Keratinocyte (primary cell): Measurements from ENCODE around the gene PKN2. TPM values are rescaled to one million over a fixed set of nuclear protein-coding genes. Genes with fewer than 3 reads are reported as not detected.

Source experiments
- DNase-seq: peaks from one replicate; pipeline ENCODE4 v3.0.0-alpha.2; 2011; ENCODE audit warnings: low read depth, missing footprints, low spot score
- FAIRE-seq: peaks from 2 replicates; lab custom pipeline; 2011; peaks lifted over from hg19 to GRCh38; lab: Jason Lieb, UNC
- H2AFZ ChIP-seq: 2 replicates; pipeline ENCODE4 v1.6.0; 2012; ENCODE audit warnings: low read length, control low read depth, inconsistent platforms; ENCODE audit not compliant: control insufficient read depth
- H3K27ac ChIP-seq: 2 replicates; pipeline ENCODE4 v1.5.1; 2011; ENCODE audit warnings: low read length; ENCODE audit not compliant: control insufficient read depth, insufficient read depth
- H3K27me3 ChIP-seq: 3 replicates; pipeline ENCODE4 v1.6.0; 2011; ENCODE audit warnings: low read length; ENCODE audit not compliant: control insufficient read depth, insufficient read depth; ENCODE audit errors: extremely low read depth
- H3K36me3 ChIP-seq, 2 experiments: 2 replicates in 1 of 2; 3 replicates in 1 of 2; pipeline ENCODE4 v1.5.1; 2011; ENCODE audit warnings: low read length in 2 of 2, mild to moderate bottlenecking in 1 of 2; ENCODE audit not compliant: control insufficient read depth in 2 of 2, insufficient read depth in 2 of 2; ENCODE audit errors: extremely low read depth in 1 of 2
- H3K4me1 ChIP-seq: 3 replicates; pipeline ENCODE4 v1.5.1; 2011; ENCODE audit warnings: low read length; ENCODE audit not compliant: control insufficient read depth, insufficient read depth; ENCODE audit errors: extremely low read depth
- H3K4me2 ChIP-seq: 3 replicates; pipeline ENCODE4 v1.6.0; 2011; ENCODE audit warnings: low read depth, low read length; ENCODE audit not compliant: control insufficient read depth, insufficient read depth; ENCODE audit errors: extremely low read depth
- H3K4me3 ChIP-seq, 3 experiments: fragments of 200-600 bp in 1 of 3; sonication (generic) in 1 of 3; 2 replicates in 2 of 3; 3 replicates in 1 of 3; pipeline ENCODE4 v1.5.1; 2011 to 2016; ENCODE audit warnings: low read length in 3 of 3, mild to moderate bottlenecking in 3 of 3, control low read depth in 2 of 3, inconsistent platforms in 1 of 3, low read depth in 1 of 3, mixed read lengths in 1 of 3, mixed run types in 1 of 3, moderate library complexity in 1 of 3; ENCODE audit not compliant: control insufficient read depth in 2 of 3, insufficient read depth in 2 of 3; ENCODE audit errors: extremely low read depth in 1 of 3
- H3K79me2 ChIP-seq: 2 replicates; pipeline ENCODE4 v1.6.0; 2012; ENCODE audit warnings: low read length; ENCODE audit not compliant: control insufficient read depth, insufficient read depth
- H3K9ac ChIP-seq: 3 replicates; pipeline ENCODE4 v1.6.0; 2011; ENCODE audit warnings: low read length; ENCODE audit not compliant: control insufficient read depth, insufficient read depth; ENCODE audit errors: extremely low read depth
- H3K9me1 ChIP-seq: 3 replicates; pipeline ENCODE4 v1.6.0; 2011; ENCODE audit warnings: low read length; ENCODE audit not compliant: control insufficient read depth, insufficient read depth; ENCODE audit errors: extremely low read depth
- H3K9me3 ChIP-seq: 2 replicates; pipeline ENCODE4 v1.5.1; 2012; ENCODE audit warnings: low read depth, low read length; ENCODE audit not compliant: control insufficient read depth
- H4K20me1 ChIP-seq: 3 replicates; pipeline ENCODE4 v1.6.0; 2011; ENCODE audit warnings: low read length; ENCODE audit not compliant: control insufficient read depth, insufficient read depth; ENCODE audit errors: extremely low read depth
- EZH2 ChIP-seq: IDR thresholded peaks from one replicate; pipeline ENCODE4 v1.6.1; 2012; ENCODE audit warnings: inconsistent platforms, mild to moderate bottlenecking, low read length, moderate library complexity
- dilution Hi-C: fragments of 300-500 bp; cut with MboI; formaldehyde crosslinking; loops from one replicate; pipeline ENCODE4 v1.7.0; 2020; ENCODE audit warnings: low sequenced_read_pairs; ENCODE audit not compliant: extremely low pct_ligation_motif_present
- polyA plus RNA-seq, 5 experiments: library from polyadenylated mRNA; depleted of rRNA in 3 of 5; stranded (reverse) in 3 of 5; stranded (forward) in 1 of 5; unstranded in 1 of 5; fragments of >200 nt; gene quantifications; 1 replicate in 1 of 5; 2 replicates in 3 of 5; 3 replicates in 1 of 5; pipeline versions ENCODE4 v1.2.1 to v1.2.3, GENCODE V29; 2011 to 2012; ENCODE audit warnings: missing spikeins in 2 of 5, low read depth in 1 of 5, low replicate concordance in 1 of 5
- TF ChIP-seq, protein P1 (sequence below), 3 experiments: IDR thresholded peaks in 1 of 3; conservative IDR thresholded peaks in 1 of 3; optimal IDR thresholded peaks in 1 of 3; 2 replicates in 2 of 3; 3 replicates in 1 of 3; pipeline versions ENCODE3 to v1.5.1; 2011; ENCODE audit warnings: low read length in 3 of 3, mild to moderate bottlenecking in 3 of 3, moderate library complexity in 2 of 3, control low read depth in 1 of 3, inconsistent platforms in 1 of 3; ENCODE audit not compliant: insufficient read depth in 2 of 3; ENCODE audit errors: extremely low read depth in 1 of 3

The PKN2 gene
- polyA plus RNA-seq, 1 donor (not counting 4 experiments of a cell fraction or from before 2014, with no cell fraction given) = 30.8 TPM

DNA sequence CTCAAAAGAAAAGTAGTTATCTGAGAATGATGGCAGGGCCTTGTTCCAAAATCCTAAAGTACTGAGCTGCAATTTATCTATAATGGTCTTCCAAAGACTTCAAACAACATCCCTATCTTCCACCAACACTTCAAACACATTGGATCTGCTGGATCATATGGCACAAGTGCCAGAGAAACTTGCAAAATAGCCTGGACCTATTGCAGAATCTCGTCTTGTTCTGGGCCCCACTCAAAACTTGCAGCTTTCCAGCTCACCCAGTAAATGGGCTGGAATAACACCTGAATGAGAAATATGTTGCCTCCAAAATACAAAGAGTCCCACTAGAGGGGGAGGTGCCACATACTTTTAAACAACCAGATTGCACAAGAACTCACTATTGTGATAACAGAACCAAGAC, 44.0 kb upstream of the PKN2 start:
- dilution Hi-C loops = no loop called here
- no peaks in the 10 kb centered on the region for H3K4me1 ChIP-seq
- no peaks in the 10 kb centered on the region for H3K9me1 ChIP-seq
- FAIRE-seq (no peak), DNase-seq (no peak)
- no peak overlapping the region for H3K4me2 ChIP-seq
- no peaks in the 10 kb centered on the region for H3K9me3 ChIP-seq
- H3K9ac ChIP-seq = no peak overlapping the region
- H3K36me3 ChIP-seq = no peaks in the 10 kb centered on the region
- H3K27ac ChIP-seq = no peak overlapping the region
- no peak overlapping the region for H2AFZ ChIP-seq
- H3K4me3 ChIP-seq = no peak overlapping the region
- no peaks in the 10 kb centered on the region for H3K27me3 ChIP-seq
- TF ChIP-seq, protein P1, sequence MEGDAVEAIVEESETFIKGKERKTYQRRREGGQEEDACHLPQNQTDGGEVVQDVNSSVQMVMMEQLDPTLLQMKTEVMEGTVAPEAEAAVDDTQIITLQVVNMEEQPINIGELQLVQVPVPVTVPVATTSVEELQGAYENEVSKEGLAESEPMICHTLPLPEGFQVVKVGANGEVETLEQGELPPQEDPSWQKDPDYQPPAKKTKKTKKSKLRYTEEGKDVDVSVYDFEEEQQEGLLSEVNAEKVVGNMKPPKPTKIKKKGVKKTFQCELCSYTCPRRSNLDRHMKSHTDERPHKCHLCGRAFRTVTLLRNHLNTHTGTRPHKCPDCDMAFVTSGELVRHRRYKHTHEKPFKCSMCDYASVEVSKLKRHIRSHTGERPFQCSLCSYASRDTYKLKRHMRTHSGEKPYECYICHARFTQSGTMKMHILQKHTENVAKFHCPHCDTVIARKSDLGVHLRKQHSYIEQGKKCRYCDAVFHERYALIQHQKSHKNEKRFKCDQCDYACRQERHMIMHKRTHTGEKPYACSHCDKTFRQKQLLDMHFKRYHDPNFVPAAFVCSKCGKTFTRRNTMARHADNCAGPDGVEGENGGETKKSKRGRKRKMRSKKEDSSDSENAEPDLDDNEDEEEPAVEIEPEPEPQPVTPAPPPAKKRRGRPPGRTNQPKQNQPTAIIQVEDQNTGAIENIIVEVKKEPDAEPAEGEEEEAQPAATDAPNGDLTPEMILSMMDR (optimal IDR thresholded peaks at IDR 0.05 in 1 of 3, IDR thresholded peaks at IDR 0.05 in 1 of 3, conservative IDR thresholded peaks at IDR 0.05 in 1 of 3; ENCODE audit: extremely low read depth in 1 of 3, insufficient read depth in 2 of 3, low read length in 3 of 3) = no peak
- no peak for TF ChIP-seq EZH2
- no peaks in the 10 kb centered on the region for H4K20me1 ChIP-seq
- H3K79me2 ChIP-seq = no peaks in the 10 kb centered on the region

DNA sequence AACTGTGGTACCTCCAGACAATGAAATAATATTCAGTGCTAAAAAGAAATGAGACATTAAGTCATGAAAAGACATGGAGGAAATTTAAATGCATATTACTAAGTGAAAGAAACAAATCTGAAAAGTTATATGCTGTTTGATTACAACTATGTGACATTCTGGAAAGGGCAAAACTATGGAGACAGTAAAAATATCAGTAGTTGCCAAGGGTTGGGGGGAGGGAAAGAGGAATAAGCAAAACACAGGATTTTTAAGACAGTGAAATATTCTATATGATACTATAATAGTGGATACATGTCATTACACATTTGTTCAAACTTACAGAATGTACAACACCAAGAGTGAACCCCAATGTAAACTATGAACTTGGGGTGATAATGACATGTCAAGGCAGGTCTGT, 38.2 kb upstream of the PKN2 start:
- no peak overlapping the region for H3K4me3 ChIP-seq
- H3K27me3 ChIP-seq = no peaks in the 10 kb centered on the region
- H3K9me3 ChIP-seq = no peaks in the 10 kb centered on the region
- FAIRE-seq = no peak
- no peak overlapping the region for H3K27ac ChIP-seq
- no peak overlapping the region for H2AFZ ChIP-seq
- H3K9me1 ChIP-seq = no peaks in the 10 kb centered on the region
- no peak for DNase-seq
- no peak overlapping the region for H3K4me2 ChIP-seq
- H4K20me1 ChIP-seq = no peaks in the 10 kb centered on the region
- no peak overlapping the region for H3K9ac ChIP-seq
- peaks cover 12% of the 10 kb centered on the region for H3K4me1 ChIP-seq
- no peak for TF ChIP-seq EZH2
- TF ChIP-seq, protein P1 (optimal IDR thresholded peaks at IDR 0.05 in 1 of 3, IDR thresholded peaks at IDR 0.05 in 1 of 3, conservative IDR thresholded peaks at IDR 0.05 in 1 of 3; ENCODE audit: extremely low read depth in 1 of 3, insufficient read depth in 2 of 3, low read length in 3 of 3) = no peak
- no peaks in the 10 kb centered on the region for H3K36me3 ChIP-seq
- H3K79me2 ChIP-seq = no peaks in the 10 kb centered on the region
- dilution Hi-C loops = no loop called here
